ENCODE measurements around the gene CUL4A. TPM values are rescaled to one million over a fixed set of nuclear protein-coding genes. Genes with fewer than 3 reads are reported as not detected.

Gene CUL4A
- total RNA-seq, 4 donors from 2014 or later: 232 to 319 (median 234) TPM

GRCh38 chr13:113182046-113182445, 27.4 kb upstream of the CUL4A start:
- ATAC-seq: no peak
- Histone ChIP-seq H3K4me3 (no peak overlapping the region), H3K27me3 (no peaks in the 10 kb centered on the region), H3K27ac (no peak overlapping the region), H3K36me3 (peaks cover 6 to 76% of the 10 kb centered on the region in 2 donors), H3K9me3 (no peaks in the 10 kb centered on the region), H3K4me1 (peaks cover 0 to 2% of the 10 kb centered on the region in 2 donors)
- intact Hi-C loops (cut with DNase I; ENCODE audit: low total_unique reads): no loop called here
- in situ Hi-C loops (cut with MboI; ENCODE audit: low sequenced_read_pairs in 4 of 4): no loop called here
- no peak for DNase-seq
- TF ChIP-seq CTCF (IDR thresholded peaks at IDR 0.05 in 4 of 5, conservative IDR thresholded peaks at IDR 0.05 in 1 of 5) (no peak), POLR2A (IDR thresholded peaks at IDR 0.05) (no peak)

- no peak overlapping the region for H3K27ac ChIP-seq
- in situ Hi-C loops (cut with MboI; ENCODE audit: low sequenced_read_pairs in 4 of 4): no loop called here
- peaks cover 0 to 3% of the 10 kb centered on the region in 2 donors for H3K4me1 ChIP-seq
- peaks cover 2 to 64% of the 10 kb centered on the region in 2 donors for H3K36me3 ChIP-seq
- H3K9me3 ChIP-seq: no peaks in the 10 kb centered on the region
- DNase-seq: no peak
- TF ChIP-seq POLR2A (IDR thresholded peaks at IDR 0.05) (no peak), CTCF (IDR thresholded peaks at IDR 0.05 in 4 of 5, conservative IDR thresholded peaks at IDR 0.05 in 1 of 5) (no peak)
- no peak overlapping the region for H3K4me3 ChIP-seq
- ATAC-seq: no peak
- intact Hi-C loops (cut with DNase I; ENCODE audit: low total_unique reads): no loop called here
- H3K27me3 ChIP-seq: no peaks in the 10 kb centered on the region
Measured at GRCh38 chr13:113183450-113184129, 25.8 kb upstream of the CUL4A start.

DNA sequence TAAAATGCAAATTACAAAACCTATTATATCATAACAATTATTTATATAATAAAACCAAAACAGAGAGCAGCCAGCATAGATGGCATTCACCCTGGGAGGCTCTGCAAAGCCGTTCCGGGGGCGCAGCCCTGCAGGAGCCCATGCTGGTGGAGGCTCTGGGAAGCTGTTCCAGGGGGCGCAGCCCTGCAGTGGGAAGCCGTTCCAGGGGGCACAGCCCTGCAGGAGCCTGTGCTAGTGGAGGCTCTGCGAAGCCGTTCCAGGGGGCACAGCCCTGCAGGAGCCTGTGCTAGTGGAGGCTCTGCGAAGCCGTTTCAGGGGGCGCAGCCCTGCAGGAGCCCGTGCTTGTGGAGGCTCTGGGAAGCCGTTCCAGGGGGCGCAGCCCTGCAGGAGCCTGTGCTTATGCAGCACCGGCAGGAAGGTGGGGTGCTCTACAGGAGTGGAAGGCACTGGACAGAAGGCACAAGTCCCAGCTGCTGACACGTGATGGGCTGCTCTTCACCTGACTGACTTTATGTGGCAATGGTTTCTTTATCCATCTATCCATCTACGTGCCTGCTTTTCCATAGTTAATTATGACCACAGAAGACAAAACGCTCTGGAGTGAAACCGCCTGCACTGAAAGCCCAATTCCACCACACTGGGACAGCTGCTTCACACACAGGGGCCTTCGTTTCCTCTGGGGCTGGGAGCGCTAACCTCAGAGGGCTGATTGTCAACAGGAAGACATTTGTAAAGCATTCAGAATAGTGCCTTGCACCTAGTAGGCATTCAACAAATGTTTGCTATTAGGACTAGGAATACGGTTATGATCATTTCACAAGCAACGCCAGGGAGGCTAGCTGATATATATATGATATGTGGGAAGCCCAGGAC, 24.6 kb upstream of the CUL4A start:
- Histone ChIP-seq H3K36me3 (peaks cover 2 to 61% of the 10 kb centered on the region in 2 donors), H3K27me3 (no peaks in the 10 kb centered on the region), H3K27ac (no peak overlapping the region), H3K4me1 (peaks cover 0 to 3% of the 10 kb centered on the region in 2 donors), H3K4me3 (no peak overlapping the region), H3K9me3 (no peaks in the 10 kb centered on the region)
- in situ Hi-C loops (cut with MboI; ENCODE audit: low sequenced_read_pairs in 4 of 4) (no loop called here), intact Hi-C loops (cut with DNase I; ENCODE audit: low total_unique reads) (no loop called here)
- TF ChIP-seq POLR2A (IDR thresholded peaks at IDR 0.05) (no peak), CTCF (IDR thresholded peaks at IDR 0.05 in 4 of 5, conservative IDR thresholded peaks at IDR 0.05 in 1 of 5) (no peak)
- DNase-seq: no peak
- no peak for ATAC-seq

DNA sequence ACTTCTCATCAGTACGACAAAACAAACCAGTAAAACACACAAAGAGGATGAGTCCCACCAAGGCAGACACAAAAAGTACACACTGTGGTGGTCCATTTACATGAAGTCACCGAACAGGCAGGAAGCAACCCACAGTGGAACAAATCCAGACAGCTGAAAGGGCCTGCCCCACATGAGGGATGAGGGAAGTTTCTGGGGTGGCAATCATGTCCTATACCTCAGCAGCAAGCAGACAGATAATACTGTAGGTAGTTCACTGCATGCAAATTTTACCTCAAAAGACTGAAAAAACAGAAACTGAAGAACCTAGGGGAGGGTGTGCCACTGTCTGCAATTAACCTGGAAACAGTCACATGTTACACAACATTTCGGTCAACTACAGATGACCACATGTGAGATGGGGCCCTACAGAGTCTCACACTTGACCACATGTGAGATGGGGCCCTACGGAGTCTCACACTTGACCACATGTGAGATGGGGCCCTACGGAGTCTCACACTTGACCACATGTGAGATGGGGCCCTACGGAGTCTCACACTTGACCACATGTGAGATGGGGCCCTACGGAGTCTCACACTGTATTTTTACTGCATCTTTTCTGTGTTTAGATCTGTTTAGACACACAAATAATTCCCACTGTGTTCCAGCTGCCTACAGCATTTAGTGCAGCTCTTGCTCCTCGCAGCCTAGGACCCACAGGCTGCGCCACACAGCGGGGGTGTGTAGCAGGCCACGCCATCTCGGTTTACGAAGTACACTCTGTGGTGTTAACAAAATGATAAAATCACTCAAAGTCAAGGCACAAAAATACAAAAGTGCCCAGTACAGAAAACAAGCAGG, 23.1 kb upstream of the CUL4A start:
- Histone ChIP-seq H3K4me1 (peaks cover 0 to 3% of the 10 kb centered on the region in 2 donors), H3K27ac (peak overlapping the region; percentile 47 to 78 (median 56)), H3K27me3 (no peaks in the 10 kb centered on the region), H3K36me3 (peaks cover 0 to 56% of the 10 kb centered on the region in 2 donors), H3K4me3 (no peak overlapping the region), H3K9me3 (no peaks in the 10 kb centered on the region)
- intact Hi-C loops (cut with DNase I; ENCODE audit: low total_unique reads): no loop called here
- DNase-seq (no peak), ATAC-seq (no peak)
- TF ChIP-seq POLR2A (IDR thresholded peaks at IDR 0.05) (no peak), CTCF (IDR thresholded peaks at IDR 0.05 in 4 of 5, conservative IDR thresholded peaks at IDR 0.05 in 1 of 5) (no peak)
- in situ Hi-C loops (cut with MboI; ENCODE audit: low sequenced_read_pairs in 4 of 4): no loop called here
